Neural cell (in vitro differentiated cells): ENCODE data around the gene PFN3. TPM values are rescaled to one million over a fixed set of nuclear protein-coding genes. Genes with fewer than 3 reads are reported as not detected.
A peak's percentile ranks its signal among the peaks of the same experiment; 100 is the strongest.

Experiments
- H2AFZ ChIP-seq: fragments of 200-600, 300-800 bp; sonication (generic), shearing (Covaris generic); 2 replicates; pipeline ENCODE4 v1.6.0; 2014; ENCODE audit warnings: low read depth, mild to moderate bottlenecking, antibody characterized with exemption, low read length, moderate library complexity
- H3F3A ChIP-seq: fragments of 200-600 bp; shearing (Covaris generic); 2 replicates; pipeline ENCODE4 v1.6.1; 2016; ENCODE audit warnings: mild to moderate bottlenecking, moderate library complexity, mixed read lengths, antibody characterized with exemption, low read length; ENCODE audit not compliant: insufficient read depth, poor library complexity, severe bottlenecking
- H3K27ac ChIP-seq: fragments of 200-600, 300-800 bp; sonication (generic), shearing (Covaris generic); 2 replicates; pipeline ENCODE4 v1.5.1; 2014; ENCODE audit warnings: mild to moderate bottlenecking, low read length, moderate library complexity
- H3K27me3 ChIP-seq: fragments of 300-800, 200-600 bp; sonication (generic), shearing (Covaris generic); 2 replicates; pipeline ENCODE4 v1.6.0; 2014; ENCODE audit warnings: mild to moderate bottlenecking, low read depth, low read length, moderate library complexity; ENCODE audit not compliant: insufficient read depth
- H3K36me3 ChIP-seq: fragments of 300-800, 200-600 bp; sonication (generic), shearing (Covaris generic); 2 replicates; pipeline ENCODE4 v1.5.1; 2014; ENCODE audit warnings: mild to moderate bottlenecking, antibody characterized with exemption, low read length, moderate library complexity; ENCODE audit not compliant: insufficient read depth
- H3K4me2 ChIP-seq: fragments of 300-800, 200-600 bp; sonication (generic), shearing (Covaris generic); 2 replicates; pipeline ENCODE4 v1.6.0; 2014; ENCODE audit warnings: mild to moderate bottlenecking, low read length
- H3K4me3 ChIP-seq: fragments of 300-800, 200-600 bp; sonication (generic), shearing (Covaris generic); 2 replicates; pipeline ENCODE4 v1.5.1; 2014; ENCODE audit warnings: mild to moderate bottlenecking, low read length, moderate library complexity
- H3K79me2 ChIP-seq: fragments of 200-600 bp; shearing (Covaris generic); replicated peaks from 2 replicates; pipeline ENCODE4 v1.6.0; 2014; ENCODE audit warnings: mild to moderate bottlenecking, low read length, moderate library complexity; ENCODE audit not compliant: insufficient read depth
- H3K9ac ChIP-seq: fragments of 300-800, 200-600 bp; sonication (generic), shearing (Covaris generic); 2 replicates; pipeline ENCODE4 v1.6.1; 2016; ENCODE audit warnings: mild to moderate bottlenecking, low read length, mixed read lengths
- H3K9me2 ChIP-seq: fragments of 200-600 bp; shearing (Covaris generic); 2 replicates; pipeline ENCODE4 v1.6.1; 2016; ENCODE audit warnings: mild to moderate bottlenecking, low read length, mixed read lengths; ENCODE audit not compliant: insufficient read depth
- H3K9me3 ChIP-seq: fragments of 200-600, 300-800 bp; sonication (generic), shearing (Covaris generic); 2 replicates; pipeline ENCODE4 v1.6.1; 2016; ENCODE audit warnings: mild to moderate bottlenecking, mixed run types, low read length, moderate library complexity, mixed read lengths
- H4K20me1 ChIP-seq: fragments of 200-600 bp; shearing (Covaris generic); 2 replicates; pipeline ENCODE4 v1.6.1; 2016; ENCODE audit warnings: mild to moderate bottlenecking, mixed run types; ENCODE audit not compliant: insufficient read depth
- EP300 ChIP-seq: fragments of 450-650 bp; conservative IDR thresholded peaks from 2 replicates; pipeline ENCODE4 v1.6.1; 2014; ENCODE audit warnings: antibody characterized with exemption, mild to moderate bottlenecking, moderate library complexity; ENCODE audit not compliant: poor library complexity, severe bottlenecking
- EZH2 ChIP-seq: fragments of 200-600, 300-800 bp; shearing (Covaris generic), sonication (generic); IDR thresholded peaks from 2 replicates; pipeline ENCODE4 v1.6.1; 2014; ENCODE audit warnings: antibody characterized with exemption, low read length, borderline replicate concordance, mild to moderate bottlenecking; ENCODE audit not compliant: insufficient read depth, poor library complexity, severe bottlenecking
- MXI1 ChIP-seq: fragments of 450-650 bp; conservative IDR thresholded peaks from 2 replicates; pipeline ENCODE4 v1.6.1; 2014; ENCODE audit warnings: antibody characterized with exemption, mild to moderate bottlenecking; ENCODE audit not compliant: poor library complexity, severe bottlenecking
- POLR2AphosphoS5 ChIP-seq: IDR thresholded peaks from 2 replicates; pipeline ENCODE4 v1.6.1; 2012
- RAD21 ChIP-seq: fragments of 450-650 bp; conservative IDR thresholded peaks from 2 replicates; pipeline ENCODE4 v1.6.1; 2014; ENCODE audit warnings: antibody characterized with exemption, mild to moderate bottlenecking, moderate library complexity
- SMC3 ChIP-seq: fragments of 450-650 bp; conservative IDR thresholded peaks from 2 replicates; pipeline ENCODE4 v1.6.1; 2014; ENCODE audit warnings: antibody characterized with exemption, mild to moderate bottlenecking, moderate library complexity; ENCODE audit not compliant: poor library complexity
- TAF1 ChIP-seq: IDR thresholded peaks from 2 replicates; pipeline ENCODE4 v1.6.1; 2012; ENCODE audit warnings: low read depth
- polyA plus RNA-seq: library from polyadenylated mRNA; depleted of rRNA; stranded (reverse); fragments of >200 nt; gene quantifications from 2 replicates; pipeline ENCODE4 v1.2.3, GENCODE V29; 2014
- TF ChIP-seq, protein P1 (sequence below): fragments of 450-650 bp; IDR thresholded peaks from 2 replicates; pipeline ENCODE4 v1.5.1; 2014; ENCODE audit warnings: antibody characterized with exemption, mild to moderate bottlenecking, moderate library complexity; ENCODE audit not compliant: poor library complexity, severe bottlenecking
- TF ChIP-seq, protein P2 (sequence below): IDR thresholded peaks from 2 replicates; pipeline ENCODE4 v1.6.1; 2012; ENCODE audit warnings: borderline replicate concordance

Gene PFN3
- polyA plus RNA-seq, 1 donor from 2014 or later: not detected

DNA sequence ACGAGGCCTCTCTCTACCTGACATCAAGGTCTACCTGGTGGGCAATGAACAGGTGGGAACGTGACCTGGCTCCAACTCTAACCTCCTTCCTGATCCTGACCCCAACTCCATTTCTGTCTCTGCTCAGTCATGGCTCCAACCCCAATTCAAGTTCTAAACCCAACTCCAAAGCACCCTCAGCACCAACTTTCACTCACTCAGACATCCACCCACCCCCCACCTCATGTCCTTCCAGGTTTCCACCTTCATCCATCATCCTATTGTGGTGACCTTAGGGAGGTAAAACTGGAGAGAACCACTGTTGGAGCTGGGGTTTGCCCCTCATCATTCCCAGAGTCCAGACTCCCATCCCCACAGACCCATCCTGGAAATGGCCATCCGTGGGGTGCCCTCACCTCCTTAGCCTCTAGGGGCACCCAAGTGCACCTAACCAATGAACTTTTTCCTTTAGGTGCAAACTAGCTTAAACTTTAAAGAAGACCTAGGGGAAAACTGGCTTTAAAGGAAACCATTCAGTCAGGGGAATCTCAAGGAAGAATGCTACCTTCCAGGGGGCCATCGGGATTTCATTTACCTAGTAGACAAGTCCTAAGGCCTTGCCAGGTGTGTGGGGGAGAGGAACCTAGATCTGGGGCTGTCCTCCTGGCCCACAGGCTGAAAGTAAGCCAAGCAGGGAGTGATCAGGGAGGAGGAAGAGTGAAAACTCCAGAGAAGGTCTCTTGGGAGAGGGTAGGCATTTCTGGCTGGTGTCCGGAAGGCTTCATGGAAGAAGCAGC, 31.4 kb downstream of the PFN3 start:
- TF ChIP-seq POLR2AphosphoS5 (no peak), SMC3 (no peak)
- TF ChIP-seq, protein P1, sequence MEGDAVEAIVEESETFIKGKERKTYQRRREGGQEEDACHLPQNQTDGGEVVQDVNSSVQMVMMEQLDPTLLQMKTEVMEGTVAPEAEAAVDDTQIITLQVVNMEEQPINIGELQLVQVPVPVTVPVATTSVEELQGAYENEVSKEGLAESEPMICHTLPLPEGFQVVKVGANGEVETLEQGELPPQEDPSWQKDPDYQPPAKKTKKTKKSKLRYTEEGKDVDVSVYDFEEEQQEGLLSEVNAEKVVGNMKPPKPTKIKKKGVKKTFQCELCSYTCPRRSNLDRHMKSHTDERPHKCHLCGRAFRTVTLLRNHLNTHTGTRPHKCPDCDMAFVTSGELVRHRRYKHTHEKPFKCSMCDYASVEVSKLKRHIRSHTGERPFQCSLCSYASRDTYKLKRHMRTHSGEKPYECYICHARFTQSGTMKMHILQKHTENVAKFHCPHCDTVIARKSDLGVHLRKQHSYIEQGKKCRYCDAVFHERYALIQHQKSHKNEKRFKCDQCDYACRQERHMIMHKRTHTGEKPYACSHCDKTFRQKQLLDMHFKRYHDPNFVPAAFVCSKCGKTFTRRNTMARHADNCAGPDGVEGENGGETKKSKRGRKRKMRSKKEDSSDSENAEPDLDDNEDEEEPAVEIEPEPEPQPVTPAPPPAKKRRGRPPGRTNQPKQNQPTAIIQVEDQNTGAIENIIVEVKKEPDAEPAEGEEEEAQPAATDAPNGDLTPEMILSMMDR: peak; percentile 45
- no peak overlapping the region for H3K4me2 ChIP-seq

DNA sequence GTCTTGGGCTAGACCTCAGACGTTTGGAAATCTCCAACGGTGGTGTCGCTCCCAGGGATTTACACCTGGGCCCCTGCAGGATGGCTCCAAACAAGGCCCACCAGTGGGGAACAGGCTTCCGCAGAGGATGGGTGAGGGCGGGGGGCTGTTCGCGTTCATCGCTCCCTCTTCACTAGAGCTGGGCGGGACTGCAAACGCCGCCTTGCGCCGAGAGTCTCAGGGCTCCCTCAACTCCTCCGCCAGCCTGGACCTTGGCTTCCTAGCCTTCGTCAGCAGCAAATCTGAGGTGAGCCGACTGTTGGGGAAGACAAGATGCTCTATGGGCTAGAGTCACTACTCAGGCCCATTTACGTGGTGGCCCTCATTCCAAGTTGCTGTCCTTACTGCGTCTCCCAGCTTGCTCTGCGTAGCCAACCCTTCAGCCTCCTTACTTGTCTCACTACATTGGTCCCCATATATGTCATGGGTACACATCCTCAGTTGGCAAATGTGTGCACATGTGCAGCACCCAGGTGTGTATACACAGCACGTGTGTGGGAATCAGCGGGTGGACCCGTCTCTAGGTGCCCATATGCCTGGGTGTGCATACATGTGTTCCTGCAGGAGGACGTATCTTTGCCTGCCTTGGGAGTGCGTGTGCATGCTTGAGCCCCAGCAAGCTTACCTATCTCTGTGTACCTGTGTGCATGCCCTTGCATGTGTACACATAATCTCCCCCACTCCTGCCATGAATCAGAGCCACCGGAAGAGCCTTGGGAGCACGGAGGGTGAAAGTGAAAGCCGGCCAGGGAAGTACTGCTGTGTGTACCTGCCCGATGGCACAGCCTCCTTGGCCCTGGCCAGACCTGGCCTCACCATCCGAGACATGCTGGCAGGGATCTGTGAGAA, 32.2 kb downstream of the PFN3 start:
- Histone ChIP-seq H3K27me3 (peaks cover 6% of the 10 kb centered on the region), H3K27ac (no peak overlapping the region), H3K9me3 (no peaks in the 10 kb centered on the region), H3K4me3 (no peak overlapping the region), H3K9ac (no peak overlapping the region), H4K20me1 (no peaks in the 10 kb centered on the region), H3K9me2 (no peaks in the 10 kb centered on the region), H2AFZ (no peak overlapping the region), H3K79me2 (no peaks in the 10 kb centered on the region), H3F3A (no peaks in the 10 kb centered on the region), H3K4me2 (no peak overlapping the region), H3K36me3 (no peaks in the 10 kb centered on the region)
- TF ChIP-seq TAF1: no peak
- TF ChIP-seq EP300: no peak
- no peak for TF ChIP-seq POLR2AphosphoS5
- no peak for TF ChIP-seq EZH2
- no peak for TF ChIP-seq RAD21
- TF ChIP-seq MXI1: no peak
- TF ChIP-seq SMC3: no peak
- TF ChIP-seq, protein P1: no peak
- TF ChIP-seq, protein P2, sequence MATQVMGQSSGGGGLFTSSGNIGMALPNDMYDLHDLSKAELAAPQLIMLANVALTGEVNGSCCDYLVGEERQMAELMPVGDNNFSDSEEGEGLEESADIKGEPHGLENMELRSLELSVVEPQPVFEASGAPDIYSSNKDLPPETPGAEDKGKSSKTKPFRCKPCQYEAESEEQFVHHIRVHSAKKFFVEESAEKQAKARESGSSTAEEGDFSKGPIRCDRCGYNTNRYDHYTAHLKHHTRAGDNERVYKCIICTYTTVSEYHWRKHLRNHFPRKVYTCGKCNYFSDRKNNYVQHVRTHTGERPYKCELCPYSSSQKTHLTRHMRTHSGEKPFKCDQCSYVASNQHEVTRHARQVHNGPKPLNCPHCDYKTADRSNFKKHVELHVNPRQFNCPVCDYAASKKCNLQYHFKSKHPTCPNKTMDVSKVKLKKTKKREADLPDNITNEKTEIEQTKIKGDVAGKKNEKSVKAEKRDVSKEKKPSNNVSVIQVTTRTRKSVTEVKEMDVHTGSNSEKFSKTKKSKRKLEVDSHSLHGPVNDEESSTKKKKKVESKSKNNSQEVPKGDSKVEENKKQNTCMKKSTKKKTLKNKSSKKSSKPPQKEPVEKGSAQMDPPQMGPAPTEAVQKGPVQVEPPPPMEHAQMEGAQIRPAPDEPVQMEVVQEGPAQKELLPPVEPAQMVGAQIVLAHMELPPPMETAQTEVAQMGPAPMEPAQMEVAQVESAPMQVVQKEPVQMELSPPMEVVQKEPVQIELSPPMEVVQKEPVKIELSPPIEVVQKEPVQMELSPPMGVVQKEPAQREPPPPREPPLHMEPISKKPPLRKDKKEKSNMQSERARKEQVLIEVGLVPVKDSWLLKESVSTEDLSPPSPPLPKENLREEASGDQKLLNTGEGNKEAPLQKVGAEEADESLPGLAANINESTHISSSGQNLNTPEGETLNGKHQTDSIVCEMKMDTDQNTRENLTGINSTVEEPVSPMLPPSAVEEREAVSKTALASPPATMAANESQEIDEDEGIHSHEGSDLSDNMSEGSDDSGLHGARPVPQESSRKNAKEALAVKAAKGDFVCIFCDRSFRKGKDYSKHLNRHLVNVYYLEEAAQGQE: no peak

More for the DNA sequence above, 31.4 kb downstream of the PFN3 start:
- no peaks in the 10 kb centered on the region for H3K9me3 ChIP-seq
- no peaks in the 10 kb centered on the region for H4K20me1 ChIP-seq
- no peaks in the 10 kb centered on the region for H3K9me2 ChIP-seq
- H3K9ac ChIP-seq: no peak overlapping the region
- H3F3A ChIP-seq: no peaks in the 10 kb centered on the region
- peaks cover 4% of the 10 kb centered on the region for H3K27me3 ChIP-seq
- no peak overlapping the region for H3K27ac ChIP-seq
- no peak overlapping the region for H3K4me3 ChIP-seq
- H3K79me2 ChIP-seq: no peaks in the 10 kb centered on the region
- no peaks in the 10 kb centered on the region for H3K36me3 ChIP-seq
- no peak overlapping the region for H2AFZ ChIP-seq
